ENCODE measurements around the gene ZNF207. TPM values are rescaled to one million over a fixed set of nuclear protein-coding genes. Genes with fewer than 3 reads are reported as not detected.

ZNF207 gene
- total RNA-seq, 1 experiment from 2014 or later = 179 TPM

GRCh38 chr17:32341141-32341856 lies 8.7 kb upstream of the ZNF207 start:
- H3K4me3 Mint-ChIP-seq (ENCODE audit: unreplicated experiment) = peak overlapping the region; percentile 98
- TF ChIP-seq CTCF (IDR thresholded peaks at IDR 0.05; ENCODE audit: unreplicated experiment) = peak; percentile 11
- ChIA-PET CTCF (interaction anchor here (0.5 to 1.5 kb wide), 4 partner anchors 22 to 135 kb away, joined by 3 to 5 read pairs (median 4); no protein-coding TSS in a partner anchor), POLR2A (interaction anchor here (0.6 to 3.6 kb wide), 12 partner anchors 10 to 821 kb away, joined by 3 to 56 read pairs (median 4); partner anchors contain the start of genes RHOT1, UTP6 and ZNF207)
- H3K36me3 Mint-ChIP-seq (ENCODE audit: insufficient read depth, unreplicated experiment) = peaks cover 40% of the 10 kb centered on the region
- H3K27me3 Mint-ChIP-seq (ENCODE audit: insufficient read depth, unreplicated experiment) = no peaks in the 10 kb centered on the region
- BruUV-seq (replicated peaks) = TSS peak; percentile 34
- peaks cover 10% of the 10 kb centered on the region for H3K4me1 Mint-ChIP-seq (ENCODE audit: insufficient read depth, unreplicated experiment)
- DNase-seq (ENCODE audit: unreplicated experiment) = peak; percentile 26
- intact Hi-C loops (cut with micrococcal nuclease) = no loop called here
- H3K9me3 Mint-ChIP-seq (ENCODE audit: unreplicated experiment) = no peaks in the 10 kb centered on the region
- peak overlapping the region; percentile 93 for H3K27ac Mint-ChIP-seq (ENCODE audit: low read depth, unreplicated experiment)

- Mint-ChIP-seq H3K27ac (ENCODE audit: low read depth, unreplicated experiment) (peak within 1 kb of the TSS; percentile 93), H3K27me3 (ENCODE audit: insufficient read depth, unreplicated experiment) (no peaks in the 10 kb centered on the region), H3K4me3 (ENCODE audit: unreplicated experiment) (peak within 1 kb of the TSS; percentile 98), H3K4me1 (ENCODE audit: insufficient read depth, unreplicated experiment) (peaks cover 10% of the 10 kb centered on the region), H3K36me3 (ENCODE audit: insufficient read depth, unreplicated experiment) (peaks cover 32% of the 10 kb centered on the region), H3K9me3 (ENCODE audit: unreplicated experiment) (no peaks in the 10 kb centered on the region)
- DNase-seq (ENCODE audit: unreplicated experiment) = peak; percentile 76
- intact Hi-C loops (cut with micrococcal nuclease) = no loop called here
- ChIA-PET POLR2A (interaction anchor here (0.6 to 3.6 kb wide), 8 partner anchors 9 to 820 kb away, joined by 3 to 56 read pairs (median 6); partner anchors contain the start of genes PSMD11, RHOT1, UTP6 and ZNF207), CTCF (interaction anchor here (0.7 to 1.5 kb wide), 2 partner anchors 88 to 136 kb away, joined by 4 to 5 read pairs; no protein-coding TSS in a partner anchor)
- TF ChIP-seq CTCF (IDR thresholded peaks at IDR 0.05; ENCODE audit: unreplicated experiment) = no peak
- TSS peak; percentile 67 for BruUV-seq (replicated peaks)
Observed at GRCh38 chr17:32341857-32342602, 7.9 kb upstream of the ZNF207 start, which contains the start of gene C17orf75. Gene C17orf75 (minus strand): TSS chr17:32342173. CDS start chr17:32342139, 34 bp downstream.

- Mint-ChIP-seq H3K27me3 (ENCODE audit: insufficient read depth, unreplicated experiment) (no peaks in the 10 kb centered on the region), H3K27ac (ENCODE audit: low read depth, unreplicated experiment) (peak overlapping the region; percentile 93), H3K9me3 (ENCODE audit: unreplicated experiment) (no peaks in the 10 kb centered on the region), H3K4me3 (ENCODE audit: unreplicated experiment) (peak overlapping the region; percentile 98), H3K4me1 (ENCODE audit: insufficient read depth, unreplicated experiment) (peaks cover 10% of the 10 kb centered on the region), H3K36me3 (ENCODE audit: insufficient read depth, unreplicated experiment) (peaks cover 27% of the 10 kb centered on the region)
- no TSS peak for BruUV-seq (replicated peaks)
- DNase-seq (ENCODE audit: unreplicated experiment) = no peak
- POLR2A ChIA-PET = interaction anchor here (0.8 to 3.6 kb wide), 6 partner anchors 9 to 819 kb away, joined by 3 to 56 read pairs (median 6); partner anchors contain the start of genes PSMD11, UTP6 and ZNF207
- CTCF ChIA-PET = interaction anchor here (0.7 to 1.5 kb wide), 3 partner anchors 89 to 1438 kb away, joined by 3 to 4 read pairs (median 3); no protein-coding TSS in a partner anchor
- TF ChIP-seq CTCF (IDR thresholded peaks at IDR 0.05; ENCODE audit: unreplicated experiment) = no peak
- intact Hi-C loops (cut with micrococcal nuclease) = no loop called here
Observed at GRCh38 chr17:32342603-32343325, 7.2 kb upstream of the ZNF207 start.

Data from MCF 10A (cell line).